Measurements from ENCODE around the gene TFF3.

Gene TFF3

GRCh38 chr21:42282715-42283114 is 32.5 kb downstream of the TFF3 start:
- ChIA-PET CTCF (no interaction called here), POLR2A (no interaction called here)
- no peak for TF ChIP-seq CTCF (IDR thresholded peaks at IDR 0.05; ENCODE audit: insufficient read depth, low read length, missing control alignments)
- no peak overlapping the region for H3K4me3 ChIP-seq (ENCODE audit: low read depth, low read length)
- no peak for DNase-seq (ENCODE audit: low read depth, low spot score)

GRCh38 chr21:42282021-42282420 is 33.2 kb downstream of the TFF3 start:
- TF ChIP-seq CTCF (IDR thresholded peaks at IDR 0.05; ENCODE audit: insufficient read depth, low read length, missing control alignments) = no peak
- no peak for DNase-seq (ENCODE audit: low read depth, low spot score)
- H3K4me3 ChIP-seq (ENCODE audit: low read depth, low read length) = no peak overlapping the region
- ChIA-PET POLR2A (no interaction called here), CTCF (no interaction called here)

GRCh38 chr21:42281181-42281680 is 34.0 kb downstream of the TFF3 start:
- CTCF ChIA-PET = no interaction called here
- POLR2A ChIA-PET = no interaction called here
- DNase-seq (ENCODE audit: low read depth, low spot score) = no peak
- no peak for TF ChIP-seq CTCF (IDR thresholded peaks at IDR 0.05; ENCODE audit: insufficient read depth, low read length, missing control alignments)
- no peak overlapping the region for H3K4me3 ChIP-seq (ENCODE audit: low read depth, low read length)

- ChIA-PET POLR2A (no interaction called here), CTCF (interaction anchor here (0.7 kb wide), 1 partner anchor 31 kb away, joined by 3 read pairs; no protein-coding TSS in a partner anchor)
- H3K4me3 ChIP-seq (ENCODE audit: low read depth, low read length) = no peak overlapping the region
- DNase-seq (ENCODE audit: low read depth, low spot score) = no peak
- no peak for TF ChIP-seq CTCF (IDR thresholded peaks at IDR 0.05; ENCODE audit: insufficient read depth, low read length, missing control alignments)
Measured at GRCh38 chr21:42280356-42281180, 34.6 kb downstream of the TFF3 start.

- TF ChIP-seq CTCF (IDR thresholded peaks at IDR 0.05; ENCODE audit: insufficient read depth, low read length, missing control alignments) = no peak
- ChIA-PET POLR2A (no interaction called here), CTCF (interaction anchor here (0.7 kb wide), 1 partner anchor 31 kb away, joined by 3 read pairs; no protein-coding TSS in a partner anchor)
- no peak for DNase-seq (ENCODE audit: low read depth, low spot score)
- H3K4me3 ChIP-seq (ENCODE audit: low read depth, low read length) = no peak overlapping the region
Measured at GRCh38 chr21:42279888-42280287, 35.3 kb downstream of the TFF3 start.

- POLR2A ChIA-PET = no interaction called here
- TF ChIP-seq CTCF (IDR thresholded peaks at IDR 0.05; ENCODE audit: insufficient read depth, low read length, missing control alignments) = no peak
- DNase-seq (ENCODE audit: low read depth, low spot score) = no peak
- CTCF ChIA-PET = no interaction called here
- H3K4me3 ChIP-seq (ENCODE audit: low read depth, low read length) = no peak overlapping the region
Measured at GRCh38 chr21:42279341-42279871, 35.8 kb downstream of the TFF3 start.
